ENCODE data around the gene FOXE1.

The FOXE1 gene

DNA sequence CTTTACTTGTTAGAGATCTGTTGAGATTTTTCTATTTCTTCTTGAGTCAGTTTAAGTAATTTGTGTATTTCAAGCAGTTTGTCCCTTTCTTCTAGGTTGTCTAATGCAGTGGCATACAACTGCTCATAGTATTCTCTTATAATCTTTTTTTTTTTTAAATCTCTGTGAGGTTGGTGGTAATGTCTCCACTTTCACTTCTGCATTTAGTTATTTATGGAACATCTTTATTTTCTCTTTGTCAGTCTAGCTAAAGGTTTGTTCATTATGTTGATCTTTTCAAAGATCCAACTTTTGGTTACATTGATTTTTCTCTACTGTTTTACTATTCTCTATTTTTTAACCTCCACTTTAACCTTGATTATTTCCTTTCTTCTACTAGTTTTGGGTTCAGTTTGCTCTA is 13.8 kb downstream of the FOXE1 start:
- no peak for DNase-seq (ENCODE audit: low read depth)

- no peak for DNase-seq (ENCODE audit: low read depth)
Observed at GRCh38 chr9:97868859-97869258, 15.8 kb downstream of the FOXE1 start.

DNA sequence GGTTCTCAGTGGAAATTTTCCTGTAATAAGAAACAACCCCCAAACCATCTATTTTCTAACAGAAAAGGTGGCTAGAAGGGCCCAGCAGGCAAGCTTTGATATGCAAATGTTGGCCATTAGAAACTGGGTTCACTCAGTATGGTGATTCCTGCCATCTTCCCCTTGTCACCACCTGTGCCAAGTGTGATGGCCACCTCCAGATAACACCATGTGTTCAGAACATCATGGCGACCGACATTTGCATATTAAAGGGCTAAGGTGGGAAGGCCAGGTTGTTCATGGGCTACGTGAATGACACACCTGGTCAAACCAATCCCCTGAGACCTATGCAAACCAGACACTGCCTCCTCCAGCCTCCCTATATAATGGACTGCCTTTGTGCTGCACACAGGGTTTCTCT is 20.4 kb downstream of the FOXE1 start:
- no peak for DNase-seq (ENCODE audit: low read depth)

DNA sequence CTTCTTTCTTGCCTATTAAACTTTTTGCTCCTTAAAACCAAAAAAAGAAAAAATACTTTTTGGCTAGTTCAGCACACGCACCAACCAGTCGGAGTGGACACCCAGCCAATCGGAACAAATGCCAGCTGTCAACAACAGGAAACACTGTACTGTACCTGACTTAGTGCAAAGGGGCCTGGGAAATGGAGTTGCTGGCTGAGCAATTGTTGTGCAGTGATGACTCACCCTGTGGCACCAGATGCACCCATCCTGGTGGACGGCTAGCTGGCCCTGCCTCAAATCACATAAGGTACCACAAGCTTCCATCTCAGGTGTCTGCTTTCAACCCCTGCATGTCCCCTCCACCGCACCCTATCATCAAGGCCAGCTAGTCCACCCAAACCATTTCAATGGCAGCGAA is 20.9 kb downstream of the FOXE1 start:
- no peak for DNase-seq (ENCODE audit: low read depth)

GRCh38 chr9:97874624-97875023 is 21.6 kb downstream of the FOXE1 start:
- no peak for DNase-seq (ENCODE audit: low read depth)

DNA sequence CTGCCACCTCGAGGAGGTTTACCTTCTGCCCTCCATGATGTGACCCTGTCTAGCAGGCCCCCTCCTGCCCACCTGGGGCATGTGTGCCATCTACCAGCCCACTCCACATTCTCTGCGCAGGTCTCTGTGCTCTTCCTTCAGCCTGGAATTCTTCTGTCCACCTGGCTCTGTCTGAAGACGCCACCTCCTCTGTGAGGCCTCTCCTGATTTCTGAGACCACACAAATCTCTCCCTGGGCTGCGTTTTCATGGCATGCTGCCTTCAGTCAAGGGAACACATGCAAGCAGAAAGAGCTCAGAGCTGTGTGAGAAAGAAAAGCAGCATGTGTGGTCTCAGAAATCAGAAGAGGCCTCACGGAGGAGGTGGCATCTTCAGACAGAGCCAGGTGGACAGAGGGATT is 22.1 kb downstream of the FOXE1 start:
- no peak for DNase-seq (ENCODE audit: low read depth)

DNA sequence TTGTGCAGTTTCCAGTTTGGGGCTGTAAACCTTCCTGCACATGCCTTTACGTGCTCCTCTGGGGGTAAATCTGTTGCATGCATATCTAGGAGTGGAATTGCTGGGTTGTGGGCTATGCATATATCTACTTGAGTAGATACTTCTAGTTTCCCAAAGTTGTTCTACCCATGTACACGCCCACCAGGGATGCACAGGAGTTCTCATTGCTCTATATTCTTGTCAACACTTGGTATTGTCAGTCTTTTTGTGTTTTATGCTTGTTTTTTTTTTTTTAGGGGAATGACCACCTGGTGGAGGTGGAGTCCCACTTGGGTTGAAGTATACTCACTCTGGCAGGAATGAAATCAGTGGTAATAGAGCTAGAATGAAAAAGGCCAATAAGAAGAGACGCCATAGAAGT is 23.0 kb downstream of the FOXE1 start:
- DNase-seq (ENCODE audit: low read depth): no peak

DNA sequence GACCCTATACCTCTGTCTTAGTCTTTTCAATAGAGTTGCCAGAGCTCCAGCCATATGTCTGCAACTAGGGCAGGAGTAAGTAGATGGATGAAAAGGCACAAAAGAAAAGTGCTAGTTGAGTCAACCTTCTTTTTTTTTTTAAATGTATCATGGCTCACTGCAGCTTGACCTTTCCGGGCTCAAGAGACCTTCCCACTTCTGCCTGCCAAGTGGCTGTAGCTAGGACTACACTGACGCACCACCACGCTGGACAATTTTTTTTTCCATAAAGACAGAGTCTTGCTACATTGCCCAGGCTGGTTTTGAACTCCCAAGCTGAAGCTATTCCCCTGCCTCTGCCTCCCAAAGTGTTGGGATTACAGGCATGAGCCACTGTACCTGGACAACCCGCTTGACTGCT is 27.3 kb downstream of the FOXE1 start:
- no peak for DNase-seq (ENCODE audit: low read depth)

- no peak for DNase-seq (ENCODE audit: low read depth)
Observed at GRCh38 chr9:97889941-97890887, 37.2 kb downstream of the FOXE1 start.

- DNase-seq (ENCODE audit: low read depth): no peak
Observed at GRCh38 chr9:97891736-97892135, 38.7 kb downstream of the FOXE1 start.

GRCh38 chr9:97892421-97892820 is 39.4 kb downstream of the FOXE1 start:
- no peak for DNase-seq (ENCODE audit: low read depth)

DNA sequence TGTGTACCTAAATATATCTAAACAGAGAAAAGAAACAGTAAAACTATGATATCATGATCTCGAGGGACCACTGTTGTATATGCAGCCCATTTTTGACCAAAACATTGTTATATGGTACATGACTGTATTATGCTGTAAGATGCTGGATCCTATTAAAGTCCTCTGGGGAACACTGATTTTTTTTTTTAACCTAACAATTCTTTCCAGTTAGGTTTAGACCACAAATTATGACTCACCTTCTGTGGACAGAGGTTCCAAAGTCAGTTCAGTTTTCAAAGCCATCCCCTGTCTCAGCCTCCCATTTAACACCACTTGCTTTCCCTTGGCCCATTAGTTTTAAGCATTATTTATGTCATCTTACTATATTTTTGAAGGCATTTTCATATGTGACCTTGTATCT is 42.2 kb downstream of the FOXE1 start:
- DNase-seq (ENCODE audit: low read depth): no peak

- DNase-seq (ENCODE audit: low read depth): no peak
Observed at GRCh38 chr9:97895695-97896332, 42.8 kb downstream of the FOXE1 start.

- no peak for DNase-seq (ENCODE audit: low read depth)
Observed at GRCh38 chr9:97900103-97900737, 47.2 kb downstream of the FOXE1 start.

- no peak for DNase-seq (ENCODE audit: low read depth)
Observed at GRCh38 chr9:97900738-97901565, 47.9 kb downstream of the FOXE1 start.

DNA sequence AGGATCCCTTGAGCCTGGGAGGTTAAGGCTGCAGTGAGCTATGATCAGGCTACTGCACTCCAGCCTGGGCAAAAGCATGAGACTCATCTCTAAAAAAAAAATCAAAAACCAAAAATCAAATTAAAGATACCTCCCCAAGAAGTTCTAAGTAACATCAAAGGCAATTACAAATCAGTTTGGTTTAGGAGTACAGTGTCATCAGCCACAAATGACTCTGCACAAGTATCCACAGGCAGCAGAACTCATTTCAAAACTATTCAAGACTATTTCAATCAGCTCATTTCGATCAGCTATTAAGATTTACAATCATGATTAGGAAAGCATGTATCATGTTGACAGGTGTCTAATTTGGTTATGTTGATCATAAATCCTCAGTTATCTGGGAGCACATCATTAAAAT is 50.2 kb downstream of the FOXE1 start:
- no peak for DNase-seq (ENCODE audit: low read depth)

- DNase-seq (ENCODE audit: low read depth): no peak
Observed at GRCh38 chr9:97904725-97905124, 51.7 kb downstream of the FOXE1 start.

GRCh38 chr9:97905228-97905627 is 52.2 kb downstream of the FOXE1 start:
- no peak for DNase-seq (ENCODE audit: low read depth)
